HG03139 (cell line): Measurements from ENCODE around the gene GABRA5.
"Not testable (repeated sequence)": the region's sequence is repeated elsewhere in the genome, so short reads cannot be mapped to it uniquely, and the experiment has no call there.

Source experiments
- ATAC-seq: cut with Tn5 transposase; IDR thresholded peaks from one replicate; pipeline ENCODE4 v1.9.1; 2021; ENCODE audit not compliant: unreplicated experiment

GABRA5 gene

DNA sequence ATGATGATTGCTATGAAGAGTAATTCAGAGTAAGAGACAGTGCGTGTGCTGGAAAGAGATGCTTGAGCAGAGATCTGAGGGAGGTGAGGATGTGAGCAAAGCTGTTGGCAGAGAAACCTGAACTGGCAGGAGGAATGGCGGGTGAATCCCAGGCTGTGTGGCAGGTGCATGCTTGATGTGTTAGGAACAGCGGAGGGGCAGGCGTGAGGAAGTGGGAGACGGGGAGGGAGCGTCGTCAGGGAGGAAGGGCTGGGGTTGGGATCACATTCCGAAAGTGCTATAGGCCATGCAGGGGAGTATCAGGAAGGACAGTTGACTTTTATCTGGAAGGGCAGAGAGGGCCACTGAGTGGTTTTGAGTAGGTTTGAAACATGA lies 8.6 kb downstream of the GABRA5 start:
- ATAC-seq = no peak

DNA sequence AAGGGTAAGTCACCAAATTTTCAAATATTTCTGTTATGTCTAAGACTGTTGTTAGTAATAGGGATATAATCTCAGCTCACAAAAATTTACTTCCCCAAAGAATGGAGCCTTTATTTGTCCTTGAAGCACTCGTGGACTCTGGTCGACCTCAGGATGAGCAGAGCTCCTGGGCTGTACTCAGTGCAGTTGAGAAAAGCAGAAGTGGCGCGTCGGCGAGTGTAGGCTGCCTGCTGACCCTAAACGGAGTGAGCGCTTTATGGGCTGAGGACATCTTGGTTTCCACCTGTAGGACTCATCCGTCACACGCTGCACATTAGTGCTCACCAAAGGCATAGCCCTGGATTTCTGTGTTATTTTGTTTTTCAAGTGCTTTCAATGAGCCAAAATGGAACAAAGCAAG lies 11.0 kb downstream of the GABRA5 start:
- no peak for ATAC-seq

DNA sequence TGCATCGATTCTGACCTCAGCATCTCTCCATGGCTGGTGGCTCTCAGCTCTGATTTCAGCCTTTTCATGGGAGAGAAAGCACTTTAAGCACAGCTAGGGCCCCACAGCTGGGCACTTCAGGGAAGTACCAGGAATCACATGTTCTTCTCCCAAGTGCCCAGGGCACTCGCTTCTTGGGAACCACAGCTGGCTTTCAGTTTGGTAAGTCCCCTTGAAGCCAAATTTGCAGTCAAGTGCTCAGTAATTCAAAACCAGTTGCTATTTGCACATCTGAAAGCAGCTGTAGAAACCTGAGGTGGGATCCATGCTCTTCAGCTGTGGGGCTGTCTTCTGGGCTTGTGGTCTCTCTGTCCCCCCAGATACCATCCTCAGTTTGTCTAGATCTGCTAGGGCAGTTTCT lies 12.8 kb downstream of the GABRA5 start:
- ATAC-seq = no peak

DNA sequence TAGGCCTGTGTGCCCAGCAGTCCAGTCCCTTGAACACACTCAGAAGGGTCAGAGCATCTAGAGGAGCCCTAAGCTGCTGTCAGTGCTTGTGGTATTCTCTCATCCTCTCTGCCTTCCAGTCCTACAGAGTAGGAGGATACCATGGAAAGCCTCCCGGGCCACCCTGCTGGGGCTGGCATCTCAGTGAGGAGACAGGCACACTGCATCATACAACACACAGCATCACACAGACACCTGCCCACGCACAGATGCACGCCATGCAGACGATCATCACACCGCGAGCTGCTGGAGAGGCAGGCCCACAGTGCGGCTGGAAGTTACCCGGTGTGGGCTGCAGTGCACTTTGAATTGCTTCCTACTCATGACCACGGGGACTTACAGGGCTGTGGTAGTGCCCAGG lies 15.2 kb downstream of the GABRA5 start:
- ATAC-seq = no peak

DNA sequence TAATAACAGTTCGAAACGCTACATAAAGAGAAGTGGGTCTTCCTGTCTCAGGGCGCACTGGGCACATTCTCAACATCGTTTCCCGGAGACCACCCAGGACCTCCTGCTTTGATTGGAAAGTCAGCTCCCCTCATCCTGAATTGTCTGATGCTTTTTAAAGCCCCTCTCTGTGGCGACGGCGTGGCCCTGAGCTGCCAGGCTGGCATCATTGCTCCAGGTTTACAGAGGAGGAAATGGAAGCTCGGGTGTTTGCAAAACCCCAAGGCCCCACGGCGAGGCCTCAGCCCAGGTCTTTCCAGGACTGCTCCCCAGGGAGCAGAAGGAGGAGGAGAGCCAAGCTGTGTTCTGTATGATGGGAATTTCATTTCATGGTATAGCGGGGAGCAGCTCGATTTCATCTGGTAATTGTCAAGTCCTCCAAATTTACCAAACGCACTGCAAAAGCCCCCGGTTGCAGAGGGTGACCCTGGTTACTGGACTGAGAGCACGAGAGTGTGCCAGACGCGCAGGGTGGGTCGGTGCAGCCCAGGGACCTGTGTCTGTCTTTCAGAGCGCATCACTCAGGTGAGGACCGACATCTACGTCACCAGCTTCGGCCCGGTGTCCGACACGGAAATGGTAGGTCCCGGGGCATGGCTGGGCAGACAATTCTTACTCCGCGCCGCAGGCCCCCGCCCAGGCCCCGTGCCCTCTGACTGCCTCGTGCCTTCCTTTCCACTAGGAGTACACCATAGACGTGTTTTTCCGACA lies 15.9 kb downstream of the GABRA5 start:
- no peak for ATAC-seq

DNA sequence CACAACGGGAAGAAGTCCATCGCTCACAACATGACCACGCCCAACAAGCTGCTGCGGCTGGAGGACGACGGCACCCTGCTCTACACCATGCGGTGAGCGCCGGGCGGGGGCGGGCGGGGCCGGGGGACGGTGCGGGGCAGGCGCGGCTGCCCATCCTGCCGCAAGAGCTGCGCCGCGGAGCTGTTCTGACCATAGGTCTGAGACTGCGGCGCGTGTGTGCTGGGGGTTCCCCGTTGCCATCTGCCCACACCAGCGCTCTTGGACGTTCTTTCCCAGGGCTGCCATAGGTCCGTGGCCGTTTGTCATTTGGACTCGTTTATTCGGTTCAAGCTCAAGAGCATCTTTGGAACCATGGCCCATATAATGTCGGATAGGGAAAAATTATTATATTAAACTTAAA lies 16.6 kb downstream of the GABRA5 start:
- ATAC-seq = no peak

DNA sequence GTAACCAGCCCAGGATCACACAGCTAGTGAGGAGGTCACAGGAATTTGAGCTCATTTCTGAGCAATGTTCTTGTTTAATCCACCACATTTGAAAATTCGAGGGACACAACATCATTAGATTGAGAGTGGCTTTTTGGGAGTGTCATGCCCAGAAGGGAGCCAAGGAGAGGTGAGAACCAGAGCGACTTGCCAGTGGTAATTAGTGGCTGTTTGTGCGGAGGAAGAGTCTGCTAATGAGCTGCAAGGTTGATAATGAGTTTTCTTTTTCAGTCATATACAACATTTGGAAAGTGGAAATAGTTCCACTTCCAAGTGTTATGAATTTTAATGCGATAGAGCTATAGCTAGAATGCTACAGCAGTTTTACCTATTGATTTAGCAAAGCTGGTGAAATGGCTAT lies 19.7 kb downstream of the GABRA5 start:
- no peak for ATAC-seq

DNA sequence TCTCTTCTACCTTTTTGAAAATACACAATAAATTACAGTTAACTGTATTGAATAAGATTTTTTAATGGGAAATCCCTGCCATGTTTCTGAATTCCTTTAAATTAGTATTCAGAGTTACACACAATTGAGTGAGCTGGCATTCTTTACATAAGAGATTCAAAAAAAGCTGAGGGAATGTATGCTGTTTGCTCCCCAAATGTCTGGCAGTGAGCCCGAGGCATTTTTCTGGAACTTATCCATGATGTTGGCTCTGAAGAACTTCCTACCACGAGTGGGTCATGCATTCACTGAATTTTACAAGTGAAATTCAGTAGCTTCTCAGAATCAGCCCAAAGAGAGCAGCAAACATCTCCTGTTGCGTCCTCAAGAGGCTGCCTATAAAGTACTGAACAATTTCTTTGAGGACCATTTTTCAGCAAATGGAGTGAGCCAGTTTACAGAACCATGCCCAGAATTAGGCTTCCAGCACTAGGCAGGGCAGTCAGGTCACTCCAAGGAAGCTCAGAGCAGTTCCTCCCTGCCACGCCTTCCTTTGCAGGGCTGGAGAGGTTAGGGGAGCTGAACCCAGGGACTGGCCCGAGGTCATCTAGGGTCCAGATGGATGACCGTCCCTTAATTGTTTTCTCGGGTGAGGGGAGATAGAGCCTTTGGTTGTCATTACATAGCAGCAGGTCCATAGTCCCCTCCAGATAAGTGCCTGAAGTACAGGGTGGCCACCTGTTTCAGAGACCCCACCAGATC lies 21.2 kb downstream of the GABRA5 start:
- no peak for ATAC-seq

DNA sequence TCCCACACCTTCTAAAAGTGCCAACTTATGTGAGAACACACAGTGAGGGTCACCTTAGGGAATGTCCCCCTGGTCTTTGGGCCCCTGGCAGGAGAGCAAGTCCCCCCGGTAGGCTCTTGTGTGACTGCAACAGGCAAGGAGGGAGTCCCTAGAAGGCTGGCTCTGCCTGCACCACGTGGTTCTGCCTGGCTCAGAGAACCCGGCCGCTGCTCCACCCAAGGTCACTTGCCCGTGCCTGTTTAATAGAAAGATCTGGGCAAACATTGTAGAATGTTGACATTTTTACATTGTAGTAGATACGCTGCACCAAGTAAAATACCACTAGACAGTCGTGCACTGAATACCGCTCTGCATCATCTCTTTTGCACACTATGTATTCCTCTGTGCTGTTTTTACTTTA lies 21.9 kb downstream of the GABRA5 start:
- no peak for ATAC-seq

DNA sequence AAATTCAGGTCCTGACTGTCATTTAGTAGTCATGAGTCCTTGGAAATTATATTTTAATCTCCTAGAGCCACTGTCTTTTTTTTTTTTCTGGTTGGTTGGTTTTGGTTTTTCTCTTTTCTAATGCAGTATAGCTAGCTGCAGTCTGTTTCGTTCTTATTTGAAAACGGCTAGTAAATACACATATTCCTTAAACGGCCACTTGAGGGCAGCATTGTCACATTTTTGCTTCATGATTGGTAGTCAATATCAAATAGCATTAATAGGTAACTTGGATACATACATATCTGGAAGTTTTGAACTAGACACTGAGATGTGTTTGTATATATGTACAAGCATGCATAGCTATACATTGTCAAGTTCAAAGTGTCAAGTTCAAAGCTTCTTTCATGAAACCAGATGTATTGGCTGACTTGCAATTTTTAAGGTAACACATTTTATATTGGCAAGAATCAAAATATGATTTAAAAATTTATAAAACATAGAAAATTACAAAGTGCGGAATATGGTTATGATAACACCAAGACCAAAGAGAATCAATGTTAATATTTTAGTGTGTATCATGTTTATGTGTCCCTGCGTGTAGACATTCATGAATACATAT lies 22.5 kb downstream of the GABRA5 start:
- no peak for ATAC-seq

DNA sequence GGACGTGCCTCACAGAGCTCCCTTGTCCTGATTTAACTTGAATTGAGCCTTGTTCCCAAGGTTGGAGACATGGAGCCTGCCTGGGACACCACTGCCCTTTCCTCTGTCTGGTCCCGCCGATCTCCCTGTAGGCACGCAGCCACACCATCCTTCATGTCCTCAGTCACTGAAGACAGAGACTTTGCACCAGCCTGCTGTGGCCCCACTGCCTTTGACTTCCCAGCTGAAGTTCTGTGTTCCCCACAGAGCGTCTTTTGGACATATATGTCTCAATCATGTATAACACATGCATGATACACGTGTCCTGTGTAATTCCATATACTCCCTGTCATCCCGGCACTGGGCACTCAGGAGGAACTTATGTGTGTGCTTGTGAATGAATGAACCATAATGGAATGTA lies 23.6 kb downstream of the GABRA5 start:
- ATAC-seq = no peak

DNA sequence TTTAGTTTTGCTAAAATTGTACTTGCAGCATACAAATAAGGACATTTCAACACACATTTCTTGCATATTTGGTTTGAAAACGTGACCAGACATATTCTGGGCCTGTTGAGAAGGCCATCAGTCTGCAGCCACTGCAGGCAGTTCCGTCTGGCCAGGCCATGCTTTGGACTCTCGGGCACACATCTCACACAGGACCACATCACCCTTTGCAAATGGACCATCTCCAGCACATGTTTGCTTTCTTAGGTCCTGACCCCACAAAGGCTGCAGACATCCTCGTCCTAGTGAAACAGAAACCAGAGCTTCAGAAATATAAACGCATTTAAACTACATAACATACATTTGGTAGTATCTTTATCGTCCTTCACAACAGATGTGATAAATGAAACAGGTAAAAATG lies 24.1 kb downstream of the GABRA5 start:
- ATAC-seq = no peak

DNA sequence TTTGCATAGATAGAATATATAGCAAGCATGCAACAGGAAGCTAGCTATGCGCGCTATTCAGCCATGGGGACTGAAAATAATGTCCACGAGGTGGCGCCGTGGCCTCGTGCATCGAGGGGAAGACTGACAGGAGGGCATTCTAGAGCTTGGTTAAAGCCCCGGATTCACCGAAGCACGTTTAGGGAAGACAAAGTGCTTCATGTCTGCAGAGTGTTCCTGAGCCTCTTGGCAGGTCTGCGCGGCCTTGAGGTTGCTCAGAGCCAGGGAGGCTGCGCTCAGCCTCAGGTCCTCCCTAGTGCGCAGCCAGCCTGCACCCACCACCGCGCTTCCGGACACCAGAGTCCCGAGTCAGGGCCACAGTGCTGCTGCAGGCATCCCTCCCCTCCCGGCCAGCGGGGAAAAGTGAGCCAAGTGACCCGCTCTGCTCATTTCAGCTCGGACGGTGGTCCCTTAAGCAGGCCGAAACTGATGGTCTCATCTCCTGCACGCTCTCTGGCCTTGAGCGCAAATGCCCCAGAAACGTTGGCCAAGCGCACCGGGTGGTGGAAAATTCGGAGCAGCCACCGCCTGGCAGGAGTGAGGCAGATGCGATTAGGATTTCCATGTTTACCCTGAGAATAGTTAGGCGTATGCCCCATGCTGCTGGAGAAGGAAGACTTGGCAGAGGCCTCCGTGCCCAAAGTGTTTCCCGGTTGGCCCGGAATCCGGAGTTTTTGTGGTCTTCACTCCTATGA lies 24.8 kb downstream of the GABRA5 start:
- no peak for ATAC-seq

DNA sequence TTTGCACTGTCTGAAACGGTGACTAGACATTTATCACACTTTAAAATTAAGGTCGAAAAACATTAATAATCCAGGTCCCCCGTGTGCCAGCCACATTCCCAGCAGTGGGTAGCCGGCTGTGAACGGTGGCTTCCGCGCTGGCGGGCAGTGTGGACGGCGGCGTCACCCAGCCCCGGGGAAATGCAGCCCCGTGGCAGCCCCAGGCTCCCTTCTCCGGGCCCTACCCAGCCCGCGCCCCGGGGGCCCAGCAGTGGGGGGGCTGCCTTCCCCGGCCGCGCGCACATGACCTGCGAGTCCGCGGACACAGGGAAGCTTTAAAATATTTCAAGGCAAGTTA lies 25.3 kb downstream of the GABRA5 start:
- no peak for ATAC-seq

DNA sequence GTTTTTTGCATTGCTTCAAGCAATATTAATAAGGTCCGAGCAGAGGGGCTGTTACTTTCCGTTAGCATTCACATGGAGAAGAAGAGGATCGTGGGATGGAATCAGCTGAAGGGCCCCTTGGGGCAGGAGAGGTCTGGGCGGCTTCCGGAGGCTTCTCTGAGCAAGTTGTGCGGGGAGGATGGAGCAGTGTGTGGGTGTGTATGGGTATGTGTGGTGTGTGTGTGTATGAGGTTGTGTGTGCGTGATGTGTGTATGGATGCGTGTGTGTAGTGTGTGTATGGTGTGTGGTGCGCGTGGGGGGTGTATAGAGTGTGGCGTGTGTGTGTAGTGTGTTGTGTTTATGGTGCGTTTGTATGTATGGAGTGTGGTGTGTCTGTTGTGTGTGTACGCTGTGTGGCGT lies 25.8 kb downstream of the GABRA5 start:
- ATAC-seq = no peak

DNA sequence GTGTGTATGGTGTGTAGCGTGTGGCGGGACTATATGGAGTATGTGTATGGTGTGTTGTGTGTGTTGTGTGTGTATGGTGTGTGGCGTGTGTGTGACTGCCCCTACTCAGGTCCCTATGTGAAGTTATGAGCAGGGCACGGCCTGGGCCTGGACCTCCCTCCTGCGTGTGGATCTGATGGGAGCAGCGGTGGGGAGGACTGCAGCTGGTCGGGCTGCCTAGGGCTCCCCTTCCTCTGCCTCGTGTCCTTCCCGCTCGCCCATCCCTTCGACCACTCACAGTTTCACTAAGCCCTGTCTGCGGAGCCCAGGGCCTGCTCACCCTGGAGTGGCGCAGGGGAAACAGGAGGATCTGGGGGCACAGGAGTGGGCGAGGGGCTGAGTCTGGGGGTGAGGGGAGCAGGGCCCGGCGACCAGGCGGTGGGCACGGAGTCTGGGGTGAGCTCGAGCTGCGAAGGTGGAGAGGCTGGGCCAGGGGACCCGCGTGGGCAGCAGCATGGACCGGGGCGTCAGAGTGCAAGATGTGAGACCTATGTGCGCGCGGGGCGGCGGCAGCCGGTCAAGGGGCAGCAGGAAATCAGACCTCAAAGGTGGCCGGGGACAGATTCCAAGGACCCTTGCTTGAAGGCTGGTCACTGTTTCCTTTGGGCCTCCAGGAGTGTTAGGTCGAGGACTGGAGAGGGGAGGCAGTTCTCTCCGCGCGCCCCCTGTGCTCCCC lies 26.6 kb downstream of the GABRA5 start:
- ATAC-seq = no peak

DNA sequence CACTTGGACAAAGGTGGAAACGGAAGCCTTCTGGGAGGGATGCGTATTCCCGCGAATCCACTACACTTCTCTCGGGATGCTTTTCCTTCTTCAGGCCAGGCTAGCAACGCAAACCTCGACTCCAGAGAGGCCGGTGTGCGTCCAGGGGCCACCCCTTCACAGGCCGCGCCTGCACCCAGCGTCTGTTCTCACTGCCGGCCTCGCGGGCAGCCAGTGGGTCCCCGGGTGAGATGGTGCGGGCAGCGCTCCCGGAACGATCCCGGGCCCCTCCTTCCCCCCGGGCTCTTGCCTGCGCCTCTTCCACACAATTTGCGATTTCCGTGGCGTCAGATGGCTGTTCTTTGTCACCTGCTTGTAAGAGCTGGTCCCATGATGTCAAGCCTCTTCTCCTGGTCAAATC lies 27.3 kb downstream of the GABRA5 start:
- ATAC-seq = no peak

DNA sequence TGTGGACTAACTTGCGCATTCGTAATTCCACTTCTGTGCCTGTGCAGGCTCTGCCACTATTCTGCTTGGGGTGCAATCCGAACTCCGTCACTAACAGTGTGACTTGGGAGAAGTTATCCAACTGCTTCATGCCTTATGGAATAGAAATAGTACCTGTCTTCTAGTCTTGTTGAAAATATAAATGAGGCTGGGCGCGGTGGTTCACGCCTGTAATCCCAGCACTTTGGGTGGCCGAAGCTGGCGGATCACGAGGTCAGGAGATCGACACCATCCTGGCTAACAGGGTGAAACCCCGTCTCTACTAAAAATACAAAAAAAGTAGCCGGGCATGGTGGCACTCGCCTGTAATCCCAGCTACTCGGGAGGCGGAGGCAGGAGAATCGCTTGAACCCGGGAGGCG lies 28.5 kb downstream of the GABRA5 start:
- not testable (repeated sequence) for ATAC-seq

DNA sequence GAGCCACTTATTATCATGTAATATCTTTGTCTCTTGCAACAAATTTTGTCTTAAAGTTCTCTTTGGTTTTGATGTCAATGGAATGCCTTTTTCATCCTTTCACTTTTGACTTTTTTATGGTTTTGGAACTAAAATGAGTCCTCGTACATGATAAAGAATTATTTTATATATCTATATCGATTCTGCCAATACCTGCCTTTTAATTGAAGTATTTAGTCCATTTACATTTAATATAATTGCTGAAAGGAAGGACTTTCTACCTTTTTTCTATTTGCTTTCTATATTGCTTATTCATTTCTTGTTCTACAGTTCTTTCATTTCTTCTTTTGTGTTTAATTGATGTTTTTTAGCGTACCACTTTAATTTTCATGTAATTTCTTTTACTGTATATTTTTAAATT lies 32.8 kb downstream of the GABRA5 start:
- ATAC-seq = no peak

DNA sequence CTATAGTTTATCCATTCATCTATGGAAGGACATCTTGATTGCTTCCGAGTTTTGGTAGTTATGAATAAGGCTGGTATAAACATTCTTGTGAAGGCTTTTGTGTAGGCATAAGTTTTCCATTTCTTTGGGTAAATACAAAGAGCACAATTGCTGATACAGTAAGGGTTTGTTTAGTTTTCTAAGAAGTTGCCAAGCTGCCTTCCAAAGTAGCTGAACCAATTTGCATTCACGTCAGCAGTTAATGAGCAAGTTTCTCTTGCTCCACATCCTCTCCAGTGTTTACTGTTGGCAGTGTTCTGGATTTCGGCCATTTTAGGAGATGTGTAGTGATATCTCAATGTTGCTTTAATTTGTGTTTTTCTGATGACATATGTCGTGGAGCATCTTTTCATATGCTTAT lies 34.2 kb downstream of the GABRA5 start:
- no peak for ATAC-seq

DNA sequence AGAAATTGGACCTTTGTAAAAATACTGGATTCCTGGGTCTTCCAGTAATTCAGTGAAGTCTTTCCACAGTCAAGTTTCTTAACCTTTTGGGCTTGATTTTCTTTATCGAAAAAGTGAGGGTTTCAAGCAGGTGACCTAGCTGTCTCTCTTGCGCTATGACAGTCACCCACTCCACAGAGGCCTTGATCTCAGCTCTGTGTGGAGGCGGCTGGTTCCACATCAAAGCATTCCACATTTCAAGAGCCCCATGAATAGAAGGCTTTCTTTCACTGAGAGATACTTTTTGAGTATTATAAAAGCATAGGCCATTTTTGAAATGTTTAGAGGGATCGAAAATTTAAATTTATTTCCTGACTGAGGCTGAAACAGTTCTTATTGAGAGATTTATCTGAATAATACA lies 43.9 kb downstream of the GABRA5 start:
- no peak for ATAC-seq
